GM12878 (cell line): ENCODE measurements around the gene NOD1. TPM values are rescaled to one million over a fixed set of nuclear protein-coding genes. Genes with fewer than 3 reads are reported as not detected.

Experiments
- ASH2L ChIP-seq: fragments of 300-600, 200-600 bp; sonication (generic); IDR thresholded peaks from 2 replicates; pipeline ENCODE4 v1.6.1; 2017; ENCODE audit warnings: low read depth, mild to moderate bottlenecking, borderline replicate concordance
- BHLHE40 ChIP-seq, 2 experiments: fragments of 450-650 bp in 1 of 2; IDR thresholded peaks; 2 replicates each; pipeline ENCODE4 v1.6.1; 2011 to 2017; ENCODE audit warnings: low read depth in 2 of 2, borderline replicate concordance in 1 of 2, improper control_type of control experiment in 1 of 2, low read length in 1 of 2, mild to moderate bottlenecking in 1 of 2
- BRCA1 ChIP-seq: IDR thresholded peaks from 2 replicates; pipeline ENCODE4 v1.6.1; 2011; ENCODE audit warnings: low read depth, low read length, improper control_type of control experiment
- CBFB ChIP-seq: IDR thresholded peaks from 2 replicates; pipeline ENCODE4 v1.6.1; 2016; ENCODE audit warnings: antibody characterized with exemption, low read depth
- ETV6 ChIP-seq, 2 experiments: fragments of 450-650 bp in 1 of 2; IDR thresholded peaks in 1 of 2; conservative IDR thresholded peaks in 1 of 2; 2 replicates each; pipeline ENCODE4 v1.6.1; 2014; ENCODE audit warnings: antibody characterized with exemption in 1 of 2, borderline replicate concordance in 1 of 2, low read depth in 1 of 2, mild to moderate bottlenecking in 1 of 2, moderate library complexity in 1 of 2
- EZH2 ChIP-seq: IDR thresholded peaks from 2 replicates; pipeline ENCODE4 v1.6.1; 2012; ENCODE audit warnings: low read depth, mild to moderate bottlenecking, control low read depth, inconsistent platforms, low read length, borderline replicate concordance; ENCODE audit not compliant: control insufficient read depth
- IRF5 ChIP-seq: fragments of 450-650 bp; IDR thresholded peaks from 2 replicates; pipeline ENCODE4 v1.6.1; 2017; ENCODE audit warnings: borderline replicate concordance
- KDM1A ChIP-seq: fragments of 200-600 bp; sonication (generic); IDR thresholded peaks from 2 replicates; pipeline ENCODE4 v1.6.1; 2016; ENCODE audit warnings: borderline replicate concordance
- NFIC ChIP-seq: IDR thresholded peaks from 2 replicates; pipeline ENCODE4 v1.6.1; 2012; ENCODE audit warnings: low read depth, mild to moderate bottlenecking, inconsistent platforms, low read length, moderate library complexity
- POU2F2 ChIP-seq: IDR thresholded peaks from 3 replicates; pipeline ENCODE4 v1.6.1; 2011; ENCODE audit warnings: low read depth, mild to moderate bottlenecking, low read length, borderline replicate concordance
- SIN3A ChIP-seq: IDR thresholded peaks from 2 replicates; pipeline ENCODE4 v1.6.1; 2012; ENCODE audit warnings: low read depth, low read length, improper control_type of control experiment
- SMAD1 ChIP-seq: fragments of 450-650 bp; IDR thresholded peaks from 2 replicates; pipeline ENCODE4 v1.6.1; 2018; ENCODE audit warnings: mild to moderate bottlenecking, low read depth; ENCODE audit not compliant: partially characterized antibody
- SPI1 ChIP-seq: IDR thresholded peaks from 2 replicates; pipeline ENCODE4 v1.6.1; 2011; ENCODE audit warnings: low read depth, mild to moderate bottlenecking, low read length, moderate library complexity, borderline replicate concordance; ENCODE audit not compliant: insufficient read depth
- SUZ12 ChIP-seq: fragments of 200-600 bp; sonication (generic); IDR thresholded peaks from one replicate; pipeline ENCODE4 v1.6.1; 2018; ENCODE audit warnings: antibody characterized with exemption, mild to moderate bottlenecking; ENCODE audit not compliant: unreplicated experiment
- polyA plus RNA-seq, 11 experiments: library from polyadenylated mRNA; depleted of rRNA in 4 of 11; unstranded in 6 of 11; stranded (reverse) in 5 of 11; fragments of >200 nt; fragmentation: Nextera tagmentation in 4 of 11; fragmentation: Illumina TruSeq in 1 of 11; extraction: Ambion mirVana in 4 of 11; extraction: Trizol in 1 of 11; gene quantifications; 1 replicate in 1 of 11; 2 replicates in 10 of 11; pipeline versions ENCODE4 v1.2.1 to v1.2.3, GENCODE V29; 2011 to 2016; ENCODE audit warnings: inconsistent platforms in 2 of 11, missing spikeins in 2 of 11, low read depth in 1 of 11
- total RNA-seq, 4 experiments: library from RNA; depleted of rRNA in 3 of 4; stranded (reverse); fragments of >200 nt in 3 of 4; fragmentation: Illumina TruSeq in 1 of 4; extraction: Trizol in 1 of 4; gene quantifications; 2 replicates each; pipeline versions ENCODE4 v1.2.1 to v1.2.3, GENCODE V29; 2013 to 2021
- TF ChIP-seq, protein P1 (sequence below): fragments of 450-650 bp; IDR thresholded peaks from 2 replicates; pipeline ENCODE4 v1.6.1; 2016; ENCODE audit warnings: mild to moderate bottlenecking
- TF ChIP-seq, protein P2 (sequence below): IDR thresholded peaks from 2 replicates; pipeline ENCODE4 v1.6.1; 2012; ENCODE audit warnings: mild to moderate bottlenecking, low read depth, low read length

Gene NOD1
- total and polyA plus RNA-seq, 10 of the 15 experiments (the other 5 are each of a cell fraction or from before 2014, with no cell fraction given) = 1.8 to 14.6 (median 8.9) TPM

DNA sequence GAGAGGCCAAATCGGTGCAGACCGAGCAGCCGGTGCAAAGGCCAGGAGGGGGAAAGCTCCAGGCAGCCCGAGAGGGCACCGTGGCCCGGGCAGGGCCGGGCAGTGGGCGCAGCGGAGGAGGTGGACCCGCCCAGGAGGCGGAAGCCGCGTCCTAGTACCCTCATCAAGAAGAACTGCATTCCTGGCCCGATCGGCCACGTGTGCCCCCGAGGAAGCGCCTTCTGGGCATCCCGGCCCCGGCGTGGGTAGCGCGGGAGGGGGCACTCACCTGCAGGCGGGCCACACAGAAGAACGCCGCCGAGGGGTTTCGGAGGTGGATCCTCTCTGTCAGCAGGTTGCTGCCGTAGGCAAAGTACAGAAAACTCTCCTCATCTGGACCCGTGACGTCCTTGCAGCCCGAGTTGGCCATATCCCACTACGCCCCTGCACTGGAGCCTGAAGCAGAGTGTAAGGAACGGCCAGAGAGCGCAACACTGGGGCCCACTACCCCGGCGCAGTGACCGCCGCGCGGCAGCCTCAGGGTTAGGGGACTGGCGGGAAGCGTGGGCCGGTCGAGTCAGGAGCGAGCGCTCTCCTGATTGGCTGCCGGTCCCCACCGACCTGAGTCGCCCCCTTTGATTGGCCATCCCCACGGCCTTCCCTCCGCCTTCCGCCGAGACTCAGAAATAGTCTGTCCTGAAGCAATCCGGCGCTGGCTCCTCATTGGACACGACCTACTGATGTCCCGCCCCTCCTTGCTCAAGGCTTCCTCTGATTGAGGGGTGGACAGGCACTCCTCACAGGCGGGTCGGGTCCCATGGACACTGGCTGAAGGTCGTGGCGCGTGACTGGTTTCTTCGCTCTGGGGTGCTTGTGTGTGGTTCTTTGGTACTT is 26.0 kb upstream of the NOD1 start, which contains the start of gene GGCT (continued):
- TF ChIP-seq ASH2L (no peak), SUZ12 (no peak), ETV6 (conservative IDR thresholded peaks at IDR 0.05 in 1 of 2, IDR thresholded peaks at IDR 0.05 in 1 of 2; ENCODE audit: borderline replicate concordance in 1 of 2, low read depth in 1 of 2) (no peak), BHLHE40 (IDR thresholded peaks at IDR 0.05; ENCODE audit: borderline replicate concordance in 1 of 2, low read depth in 2 of 2, low read length in 1 of 2) (peak; percentile 17 to 67; a peak in 1 of 4 replicates), POU2F2 (peak; percentile 46; the same call in 2 of the 3 replicates), NFIC (no peak), IRF5 (no peak), CBFB (peak; percentile 89; the same call in 1 of the 2 replicates), EZH2 (no peak), BRCA1 (no peak), KDM1A (no peak), SMAD1 (no peak), SPI1 (no peak), SIN3A (no peak; the same call in 1 of the 2 replicates)
- TF ChIP-seq, protein P1, sequence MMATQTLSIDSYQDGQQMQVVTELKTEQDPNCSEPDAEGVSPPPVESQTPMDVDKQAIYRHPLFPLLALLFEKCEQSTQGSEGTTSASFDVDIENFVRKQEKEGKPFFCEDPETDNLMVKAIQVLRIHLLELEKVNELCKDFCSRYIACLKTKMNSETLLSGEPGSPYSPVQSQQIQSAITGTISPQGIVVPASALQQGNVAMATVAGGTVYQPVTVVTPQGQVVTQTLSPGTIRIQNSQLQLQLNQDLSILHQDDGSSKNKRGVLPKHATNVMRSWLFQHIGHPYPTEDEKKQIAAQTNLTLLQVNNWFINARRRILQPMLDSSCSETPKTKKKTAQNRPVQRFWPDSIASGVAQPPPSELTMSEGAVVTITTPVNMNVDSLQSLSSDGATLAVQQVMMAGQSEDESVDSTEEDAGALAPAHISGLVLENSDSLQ = peak; percentile 92
- TF ChIP-seq, protein P2, sequence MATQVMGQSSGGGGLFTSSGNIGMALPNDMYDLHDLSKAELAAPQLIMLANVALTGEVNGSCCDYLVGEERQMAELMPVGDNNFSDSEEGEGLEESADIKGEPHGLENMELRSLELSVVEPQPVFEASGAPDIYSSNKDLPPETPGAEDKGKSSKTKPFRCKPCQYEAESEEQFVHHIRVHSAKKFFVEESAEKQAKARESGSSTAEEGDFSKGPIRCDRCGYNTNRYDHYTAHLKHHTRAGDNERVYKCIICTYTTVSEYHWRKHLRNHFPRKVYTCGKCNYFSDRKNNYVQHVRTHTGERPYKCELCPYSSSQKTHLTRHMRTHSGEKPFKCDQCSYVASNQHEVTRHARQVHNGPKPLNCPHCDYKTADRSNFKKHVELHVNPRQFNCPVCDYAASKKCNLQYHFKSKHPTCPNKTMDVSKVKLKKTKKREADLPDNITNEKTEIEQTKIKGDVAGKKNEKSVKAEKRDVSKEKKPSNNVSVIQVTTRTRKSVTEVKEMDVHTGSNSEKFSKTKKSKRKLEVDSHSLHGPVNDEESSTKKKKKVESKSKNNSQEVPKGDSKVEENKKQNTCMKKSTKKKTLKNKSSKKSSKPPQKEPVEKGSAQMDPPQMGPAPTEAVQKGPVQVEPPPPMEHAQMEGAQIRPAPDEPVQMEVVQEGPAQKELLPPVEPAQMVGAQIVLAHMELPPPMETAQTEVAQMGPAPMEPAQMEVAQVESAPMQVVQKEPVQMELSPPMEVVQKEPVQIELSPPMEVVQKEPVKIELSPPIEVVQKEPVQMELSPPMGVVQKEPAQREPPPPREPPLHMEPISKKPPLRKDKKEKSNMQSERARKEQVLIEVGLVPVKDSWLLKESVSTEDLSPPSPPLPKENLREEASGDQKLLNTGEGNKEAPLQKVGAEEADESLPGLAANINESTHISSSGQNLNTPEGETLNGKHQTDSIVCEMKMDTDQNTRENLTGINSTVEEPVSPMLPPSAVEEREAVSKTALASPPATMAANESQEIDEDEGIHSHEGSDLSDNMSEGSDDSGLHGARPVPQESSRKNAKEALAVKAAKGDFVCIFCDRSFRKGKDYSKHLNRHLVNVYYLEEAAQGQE = no peak
